HCT116 (cell line): ENCODE measurements around the gene IGSF11. TPM values are rescaled to one million over a fixed set of nuclear protein-coding genes. Genes with fewer than 3 reads are reported as not detected.

Experiments used
- ATAC-seq: fragments of 200-7000 bp; cut with Tn5 transposase; 2 replicates; pipeline ENCODE4 v1.9.1; 2020; ENCODE audit warnings: mild to moderate bottlenecking, moderate library complexity
- BruUV-seq: library from RNA; stranded (reverse); fragments of 400-500 nt; replicated peaks from 2 replicates; lab custom pipeline; 2021; lab: Mats Ljungman, UMichigan
- CTCF ChIA-PET: fragments of 300-600 bp; sonication (Branson Sonifier 250); formaldehyde crosslinking; loops from one replicate; lab custom pipeline; 2021; ENCODE audit warnings: antibody characterized with exemption; lab: Charles Lee
- POLR2A ChIA-PET: fragments of 300-600, 350-600 bp; sonication (Branson Sonifier 250); formaldehyde crosslinking; loops from one replicate; lab custom pipeline; 2021; ENCODE audit warnings: antibody characterized with exemption; lab: Charles Lee
- RAD21 ChIA-PET, 2 experiments: fragments of 300-600 bp; sonication (Branson Sonifier 250); formaldehyde crosslinking; loops; one replicate each; lab custom pipeline; 2023; ENCODE audit warnings: low total read pairs in 2 of 2; ENCODE audit not compliant: uncharacterized antibody in 2 of 2, unreplicated experiment in 2 of 2, low non-redundant PET in 1 of 2; lab: Charles Lee
- DNase-seq: peaks from one replicate; pipeline ENCODE4 v3.0.0-alpha.2; 2010; ENCODE audit warnings: low read depth, low spot score
- H2AFZ ChIP-seq: fragments of 200-600 bp; shearing (Covaris generic), sonication (generic); 2 replicates; pipeline ENCODE4 v1.6.1; 2017; ENCODE audit warnings: low read depth, mixed run types, mixed read lengths, antibody characterized with exemption, low read length; ENCODE audit not compliant: poor library complexity, severe bottlenecking
- H3K27ac ChIP-seq: 2 replicates; pipeline ENCODE4 v1.5.1; 2012; ENCODE audit warnings: low read depth, low read length
- H3K27me3 ChIP-seq: fragments of 200-600 bp; sonication (generic); 2 replicates; pipeline ENCODE4 v1.6.1; 2016; ENCODE audit warnings: mixed run types, low read length, mixed read lengths; ENCODE audit not compliant: insufficient read depth
- H3K36me3 ChIP-seq, 2 experiments: fragments of 200-500 bp in 1 of 2; fragments of 200-600 bp in 1 of 2; sonication (Bioruptor generic) in 1 of 2; sonication (generic) in 1 of 2; 2 replicates each; pipeline versions ENCODE4 v1.5.1 to v1.6.1; 2014 to 2016; ENCODE audit warnings: low read length in 2 of 2, inconsistent platforms in 1 of 2, mixed read lengths in 1 of 2, mixed run types in 1 of 2; ENCODE audit not compliant: insufficient read depth in 2 of 2, control insufficient read depth in 1 of 2
- H3K4me1 ChIP-seq, 2 experiments: fragments of 200-600 bp in 1 of 2; sonication (generic) in 1 of 2; 2 replicates each; pipeline versions ENCODE4 v1.5.1 to v1.6.1; 2012 to 2017; ENCODE audit warnings: low read length in 2 of 2, inconsistent platforms in 1 of 2, mild to moderate bottlenecking in 1 of 2, mixed read lengths in 1 of 2, mixed run types in 1 of 2, moderate library complexity in 1 of 2; ENCODE audit not compliant: insufficient read depth in 2 of 2, control insufficient read depth in 1 of 2
- H3K4me2 ChIP-seq: fragments of 200-600 bp; sonication (generic); 2 replicates; pipeline ENCODE4 v1.6.1; 2017; ENCODE audit warnings: mixed run types, low read length, mixed read lengths
- H3K4me3 ChIP-seq, 2 experiments: fragments of 200-600 bp in 1 of 2; sonication (generic) in 1 of 2; replicated peaks in 1 of 2; 2 replicates each; pipeline ENCODE4 v1.5.1; 2011 to 2016; ENCODE audit warnings: low read length in 2 of 2, control low read depth in 1 of 2, low read depth in 1 of 2, mild to moderate bottlenecking in 1 of 2, mixed read lengths in 1 of 2, mixed run types in 1 of 2
- H3K79me2 ChIP-seq: fragments of 200-600 bp; sonication (generic); 2 replicates; pipeline ENCODE4 v1.6.1; 2017; ENCODE audit warnings: mild to moderate bottlenecking, mixed run types, low read length, moderate library complexity, mixed read lengths; ENCODE audit not compliant: insufficient read depth
- H3K9ac ChIP-seq: fragments of 200-600 bp; sonication (generic); 2 replicates; pipeline ENCODE4 v1.6.1; 2016; ENCODE audit warnings: low read length, mixed read lengths
- H3K9me2 ChIP-seq: fragments of 200-600 bp; sonication (generic), shearing (Covaris generic); 2 replicates; pipeline ENCODE4 v1.6.1; 2017; ENCODE audit warnings: mixed run types, mild to moderate bottlenecking, moderate library complexity; ENCODE audit not compliant: insufficient read depth
- H3K9me3 ChIP-seq, 2 experiments: fragments of 200-500 bp in 1 of 2; fragments of 200-600 bp in 1 of 2; sonication (Bioruptor generic) in 1 of 2; sonication (generic) in 1 of 2; 2 replicates each; pipeline ENCODE4 v1.6.1; 2014 to 2017; ENCODE audit warnings: low read length in 2 of 2, mixed read lengths in 2 of 2, inconsistent platforms in 1 of 2, low read depth in 1 of 2, mild to moderate bottlenecking in 1 of 2, mixed run types in 1 of 2, moderate library complexity in 1 of 2; ENCODE audit not compliant: control insufficient read depth in 1 of 2, insufficient read depth in 1 of 2
- H4K20me1 ChIP-seq: fragments of 200-600 bp; sonication (generic), shearing (Covaris generic); 2 replicates; pipeline ENCODE4 v1.6.1; 2017; ENCODE audit warnings: mixed run types, mild to moderate bottlenecking, moderate library complexity; ENCODE audit not compliant: insufficient read depth
- ATF3 ChIP-seq: IDR thresholded peaks from 2 replicates; pipeline ENCODE4 v1.6.1; 2012
- CBX3 ChIP-seq: IDR thresholded peaks from 2 replicates; pipeline ENCODE4 v1.6.1; 2012; ENCODE audit warnings: low read depth
- CEBPB ChIP-seq: IDR thresholded peaks from 2 replicates; pipeline ENCODE4 v1.6.1; 2012; ENCODE audit warnings: low read depth
- CTCF ChIP-seq, 3 experiments: fragments of 200-600 bp in 1 of 3; sonication (generic) in 1 of 3; IDR thresholded peaks in 2 of 3; conservative IDR thresholded peaks in 1 of 3; 2 replicates each; pipeline ENCODE4 v1.5.1; 2012 to 2017; ENCODE audit warnings: low read depth in 2 of 3, low read length in 2 of 3, antibody characterized with exemption in 1 of 3, borderline replicate concordance in 1 of 3, control low read depth in 1 of 3, mild to moderate bottlenecking in 1 of 3, mixed read lengths in 1 of 3, mixed run types in 1 of 3, moderate library complexity in 1 of 3; ENCODE audit not compliant: insufficient read depth in 1 of 3
- EGR1 ChIP-seq: IDR thresholded peaks from 2 replicates; pipeline ENCODE4 v1.6.1; 2012; ENCODE audit warnings: low read depth
- ELF1 ChIP-seq: IDR thresholded peaks from 2 replicates; pipeline ENCODE4 v1.6.1; 2012; ENCODE audit warnings: low read depth, borderline replicate concordance
- EZH2 ChIP-seq: fragments of 200-600 bp; sonication (generic); IDR thresholded peaks from 2 replicates; pipeline ENCODE4 v1.6.1; 2017; ENCODE audit warnings: antibody characterized with exemption, mixed run types
- EZH2phosphoT487 ChIP-seq: fragments of 200-600 bp; IDR thresholded peaks from 2 replicates; pipeline ENCODE4 v1.6.1; 2018; ENCODE audit warnings: antibody characterized with exemption, borderline replicate concordance
- MAX ChIP-seq: IDR thresholded peaks from 2 replicates; pipeline ENCODE4 v1.6.1; 2012
- POLR2A ChIP-seq: IDR thresholded peaks from 2 replicates; pipeline ENCODE4 v1.7.0; 2011; ENCODE audit warnings: borderline replicate concordance; ENCODE audit not compliant: insufficient read depth, insufficient read length; ENCODE audit errors: extremely low read depth
- POLR2AphosphoS5 ChIP-seq: IDR thresholded peaks from 2 replicates; pipeline ENCODE4 v1.6.1; 2011; ENCODE audit warnings: mild to moderate bottlenecking, low read depth, low read length, moderate library complexity
- REST ChIP-seq: IDR thresholded peaks from 2 replicates; pipeline ENCODE4 v1.6.1; 2012; ENCODE audit warnings: low read depth
- SP1 ChIP-seq: IDR thresholded peaks from 2 replicates; pipeline ENCODE4 v1.6.1; 2012; ENCODE audit warnings: low read depth
- SRF ChIP-seq: IDR thresholded peaks from 2 replicates; pipeline ENCODE4 v1.6.1; 2012; ENCODE audit warnings: low read depth
- TCF7L2 ChIP-seq: IDR thresholded peaks from 2 replicates; pipeline ENCODE4 v1.7.0; 2011; ENCODE audit warnings: borderline replicate concordance, inconsistent platforms; ENCODE audit not compliant: insufficient read depth, insufficient read length; ENCODE audit errors: extremely low read depth
- YY1 ChIP-seq: IDR thresholded peaks from 2 replicates; pipeline ENCODE4 v1.6.1; 2011; ENCODE audit warnings: low read length, low read depth, moderate library complexity, mild to moderate bottlenecking; ENCODE audit not compliant: insufficient replicate concordance; ENCODE audit errors: extremely low read depth
- ZBTB33 ChIP-seq: IDR thresholded peaks from 2 replicates; pipeline ENCODE4 v1.6.1; 2011; ENCODE audit warnings: mild to moderate bottlenecking, low read length, moderate library complexity; ENCODE audit not compliant: insufficient replicate concordance; ENCODE audit errors: extremely low read depth
- ZNF274 ChIP-seq: fragments of 200-500 bp; sonication (Bioruptor generic); IDR thresholded peaks from 2 replicates; pipeline ENCODE4 v1.6.1; 2014; ENCODE audit warnings: mild to moderate bottlenecking, low read depth, low read length, inconsistent platforms
- intact Hi-C: fragments of 100-400 bp; cut with micrococcal nuclease; formaldehyde crosslinking; loops from 2 replicates; pipeline ENCODE4 v1.10.0; 2022
- total RNA-seq: library from RNA; stranded (reverse); gene quantifications from one replicate; pipeline ENCODE4 v1.2.1, GENCODE V29; 2021; ENCODE audit not compliant: unreplicated experiment

Gene IGSF11
- total RNA-seq, 1 experiment from 2014 or later: not detected

GRCh38 chr3:118907909-118908308 is 126.7 kb downstream of the IGSF11 start:
- H3K4me2 ChIP-seq: no peak overlapping the region
- RAD21 ChIA-PET: no interaction called here
- no peaks in the 10 kb centered on the region for H3K9me3 ChIP-seq
- no TSS peak for BruUV-seq
- H3K27ac ChIP-seq: no peak overlapping the region
- H3K27me3 ChIP-seq: peaks cover 77% of the 10 kb centered on the region
- TF ChIP-seq EZH2 (no peak), CTCF (IDR thresholded peaks at IDR 0.05 in 2 of 3, conservative IDR thresholded peaks at IDR 0.05 in 1 of 3; ENCODE audit: borderline replicate concordance in 1 of 3, insufficient read depth in 1 of 3, low read depth in 2 of 3, low read length in 2 of 3) (no peak), MAX (no peak), ATF3 (no peak), SP1 (no peak), EZH2phosphoT487 (no peak), CEBPB (no peak), YY1 (no peak), ELF1 (no peak), POLR2A (no peak), EGR1 (no peak), SRF (no peak), CBX3 (no peak), ZNF274 (no peak), REST (no peak), TCF7L2 (no peak), ZBTB33 (no peak), POLR2AphosphoS5 (no peak)
- H3K79me2 ChIP-seq: no peaks in the 10 kb centered on the region
- H3K4me1 ChIP-seq: no peaks in the 10 kb centered on the region
- no peak overlapping the region for H3K9ac ChIP-seq
- no peaks in the 10 kb centered on the region for H4K20me1 ChIP-seq
- ATAC-seq (no peak), DNase-seq (no peak)
- no peak overlapping the region for H3K4me3 ChIP-seq
- CTCF ChIA-PET: no interaction called here
- intact Hi-C loops: no loop called here
- H2AFZ ChIP-seq: no peak overlapping the region
- H3K36me3 ChIP-seq: no peaks in the 10 kb centered on the region
- H3K9me2 ChIP-seq: no peaks in the 10 kb centered on the region
- POLR2A ChIA-PET: no interaction called here
